ENCODE measurements around the gene PPP2R5C.

DNA sequence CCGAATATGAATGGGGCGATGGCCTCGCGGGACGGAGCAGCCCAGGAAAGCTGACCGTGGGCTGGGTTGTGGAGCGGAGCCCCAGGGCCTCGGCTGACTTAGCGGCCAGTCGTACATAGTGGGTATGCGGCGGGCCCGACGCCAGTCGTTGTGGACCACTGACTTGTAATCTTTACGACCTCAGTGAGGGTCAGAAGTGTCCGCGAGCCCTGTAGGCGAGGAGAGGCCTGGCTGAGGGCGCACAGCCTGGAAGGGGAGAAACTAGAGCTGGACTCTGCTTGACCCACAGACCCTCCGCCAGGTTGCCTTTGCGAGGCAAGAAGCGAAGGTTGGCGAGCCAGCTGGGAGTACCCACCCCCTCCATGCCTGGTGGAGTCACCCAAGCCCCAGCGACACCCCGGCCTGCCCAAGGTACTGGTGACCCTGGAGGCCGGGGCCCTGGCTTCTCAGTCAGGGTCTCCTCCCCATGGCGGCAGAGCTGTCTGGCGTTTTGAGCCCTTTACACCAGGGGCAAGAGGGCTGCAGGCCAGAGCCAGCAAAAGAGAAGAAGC, 187.2 kb downstream of the PPP2R5C start:
- TF ChIP-seq NFE2L1 (CRISPR knock-in tag; IDR thresholded peaks at IDR 0.05): no peak
- no peak for TF ChIP-seq IRF2 (CRISPR knock-in tag; IDR thresholded peaks at IDR 0.05; ENCODE audit: borderline replicate concordance, low read depth)
- TF ChIP-seq, protein P1, sequence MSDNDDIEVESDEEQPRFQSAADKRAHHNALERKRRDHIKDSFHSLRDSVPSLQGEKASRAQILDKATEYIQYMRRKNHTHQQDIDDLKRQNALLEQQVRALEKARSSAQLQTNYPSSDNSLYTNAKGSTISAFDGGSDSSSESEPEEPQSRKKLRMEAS (CRISPR knock-in tag; IDR thresholded peaks at IDR 0.05): no peak
- TF ChIP-seq ESRRA (CRISPR knock-in tag; IDR thresholded peaks at IDR 0.05; ENCODE audit: borderline replicate concordance): no peak
- TF ChIP-seq JUN (CRISPR knock-in tag; IDR thresholded peaks at IDR 0.05): no peak
- no peak for TF ChIP-seq CREB1 (CRISPR knock-in tag; IDR thresholded peaks at IDR 0.05)
- TF ChIP-seq, protein P2, sequence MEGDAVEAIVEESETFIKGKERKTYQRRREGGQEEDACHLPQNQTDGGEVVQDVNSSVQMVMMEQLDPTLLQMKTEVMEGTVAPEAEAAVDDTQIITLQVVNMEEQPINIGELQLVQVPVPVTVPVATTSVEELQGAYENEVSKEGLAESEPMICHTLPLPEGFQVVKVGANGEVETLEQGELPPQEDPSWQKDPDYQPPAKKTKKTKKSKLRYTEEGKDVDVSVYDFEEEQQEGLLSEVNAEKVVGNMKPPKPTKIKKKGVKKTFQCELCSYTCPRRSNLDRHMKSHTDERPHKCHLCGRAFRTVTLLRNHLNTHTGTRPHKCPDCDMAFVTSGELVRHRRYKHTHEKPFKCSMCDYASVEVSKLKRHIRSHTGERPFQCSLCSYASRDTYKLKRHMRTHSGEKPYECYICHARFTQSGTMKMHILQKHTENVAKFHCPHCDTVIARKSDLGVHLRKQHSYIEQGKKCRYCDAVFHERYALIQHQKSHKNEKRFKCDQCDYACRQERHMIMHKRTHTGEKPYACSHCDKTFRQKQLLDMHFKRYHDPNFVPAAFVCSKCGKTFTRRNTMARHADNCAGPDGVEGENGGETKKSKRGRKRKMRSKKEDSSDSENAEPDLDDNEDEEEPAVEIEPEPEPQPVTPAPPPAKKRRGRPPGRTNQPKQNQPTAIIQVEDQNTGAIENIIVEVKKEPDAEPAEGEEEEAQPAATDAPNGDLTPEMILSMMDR (IDR thresholded peaks at IDR 0.05): no peak
- TF ChIP-seq TEAD4 (CRISPR knock-in tag; IDR thresholded peaks at IDR 0.05): no peak
- TF ChIP-seq FOXJ3 (CRISPR knock-in tag; IDR thresholded peaks at IDR 0.05; ENCODE audit: borderline replicate concordance): no peak
- TF ChIP-seq ELF4 (CRISPR knock-in tag; IDR thresholded peaks at IDR 0.05; ENCODE audit: low read depth): no peak
- TF ChIP-seq NFYB (CRISPR knock-in tag; conservative IDR thresholded peaks at IDR 0.05; ENCODE audit: low read depth): no peak
- TF ChIP-seq ZNF317 (CRISPR knock-in tag; IDR thresholded peaks at IDR 0.05; ENCODE audit: borderline replicate concordance, low read depth): no peak

Data from WTC11 (cell line).